Breast epithelium (tissue), 3 donors: Measurements from ENCODE around the gene SACS.

Source experiments
- POLR2A ChIP-seq: fragments of 450-650 bp; IDR thresholded peaks from one replicate; pipeline ENCODE4 v1.6.1; 2016; ENCODE audit warnings: antibody characterized with exemption, mild to moderate bottlenecking, moderate library complexity
- POLR2AphosphoS5 ChIP-seq, 3 donors: sonication (generic); formaldehyde crosslinking; IDR thresholded peaks; one replicate each; pipeline ENCODE4 v1.6.1; 2017; ENCODE audit warnings: antibody characterized with exemption in 3 of 3
- TF ChIP-seq, protein P1 (sequence below), 3 donors: fragments of 450-650 bp; IDR thresholded peaks; one replicate each; pipeline ENCODE4 v1.5.1; 2016 to 2017; ENCODE audit warnings: antibody characterized with exemption in 3 of 3, mild to moderate bottlenecking in 3 of 3, moderate library complexity in 3 of 3

DNA sequence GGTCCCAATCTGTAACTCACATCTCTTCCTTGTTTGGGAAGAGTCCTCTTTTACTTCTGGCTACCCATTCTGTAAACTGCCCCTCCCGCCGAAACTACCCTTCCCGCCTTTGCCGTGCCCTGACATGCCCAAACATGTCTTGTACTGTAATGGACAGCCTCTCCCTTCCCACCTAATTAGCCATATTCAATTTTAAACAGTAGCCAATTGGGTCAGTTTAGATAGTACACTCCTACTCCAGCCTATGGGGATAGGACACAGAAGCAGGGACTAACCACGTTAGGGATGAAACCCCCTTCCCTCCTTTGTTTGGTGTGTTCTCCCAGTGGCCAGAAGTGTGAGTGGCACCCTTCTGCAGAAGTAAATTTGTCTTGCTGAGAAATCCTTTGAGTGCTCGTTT, 34.2 kb downstream of the SACS start:
- TF ChIP-seq, protein P1, sequence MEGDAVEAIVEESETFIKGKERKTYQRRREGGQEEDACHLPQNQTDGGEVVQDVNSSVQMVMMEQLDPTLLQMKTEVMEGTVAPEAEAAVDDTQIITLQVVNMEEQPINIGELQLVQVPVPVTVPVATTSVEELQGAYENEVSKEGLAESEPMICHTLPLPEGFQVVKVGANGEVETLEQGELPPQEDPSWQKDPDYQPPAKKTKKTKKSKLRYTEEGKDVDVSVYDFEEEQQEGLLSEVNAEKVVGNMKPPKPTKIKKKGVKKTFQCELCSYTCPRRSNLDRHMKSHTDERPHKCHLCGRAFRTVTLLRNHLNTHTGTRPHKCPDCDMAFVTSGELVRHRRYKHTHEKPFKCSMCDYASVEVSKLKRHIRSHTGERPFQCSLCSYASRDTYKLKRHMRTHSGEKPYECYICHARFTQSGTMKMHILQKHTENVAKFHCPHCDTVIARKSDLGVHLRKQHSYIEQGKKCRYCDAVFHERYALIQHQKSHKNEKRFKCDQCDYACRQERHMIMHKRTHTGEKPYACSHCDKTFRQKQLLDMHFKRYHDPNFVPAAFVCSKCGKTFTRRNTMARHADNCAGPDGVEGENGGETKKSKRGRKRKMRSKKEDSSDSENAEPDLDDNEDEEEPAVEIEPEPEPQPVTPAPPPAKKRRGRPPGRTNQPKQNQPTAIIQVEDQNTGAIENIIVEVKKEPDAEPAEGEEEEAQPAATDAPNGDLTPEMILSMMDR (IDR thresholded peaks at IDR 0.05): no peak
- TF ChIP-seq POLR2A (no peak), POLR2AphosphoS5 (IDR thresholded peaks at IDR 0.05) (no peak)
